CD4-positive, CD25-positive, alpha-beta regulatory T cell (primary cell): Measurements from ENCODE around the gene SH2D1A. TPM values are rescaled to one million over a fixed set of nuclear protein-coding genes. Genes with fewer than 3 reads are reported as not detected.
"Not testable (repeated sequence)": the region's sequence is repeated elsewhere in the genome, so short reads cannot be mapped to it uniquely, and the experiment has no call there.

Source experiments
- ATAC-seq, 2 donors: fragments of 150-1000 bp; cut with Tn5 transposase; one replicate each; pipeline ENCODE4 v1.10.0; 2021; ENCODE audit warnings: low read depth in 2 of 2, moderate number of reproducible peaks in 2 of 2, moderate library complexity in 1 of 2
- DNase-seq, 3 donors: peaks; one replicate each; pipeline versions ENCODE4 v3.0.0 to v3.0.0-alpha.2; 2012 to 2022; ENCODE audit warnings: mixed read lengths in 1 of 3
- H3K27ac ChIP-seq: one replicate; pipeline ENCODE4 v1.7.0; 2013; ENCODE audit warnings: mild to moderate bottlenecking, low read length; ENCODE audit not compliant: insufficient read depth, poor library complexity, severe bottlenecking
- H3K27me3 ChIP-seq: one replicate; pipeline ENCODE4 v1.7.0; 2013; ENCODE audit warnings: low read length; ENCODE audit not compliant: control insufficient read depth, insufficient read depth
- H3K36me3 ChIP-seq: one replicate; pipeline ENCODE4 v1.7.0; 2013; ENCODE audit warnings: mild to moderate bottlenecking, low read length, moderate library complexity; ENCODE audit not compliant: control insufficient read depth, insufficient read depth
- H3K4me1 ChIP-seq: 2 replicates; pipeline ENCODE4 v1.7.0; 2013; ENCODE audit warnings: mild to moderate bottlenecking, low read length; ENCODE audit not compliant: insufficient read depth, control insufficient read depth, poor library complexity, severe bottlenecking
- H3K4me3 ChIP-seq: one replicate; pipeline ENCODE4 v1.7.0; 2013; ENCODE audit warnings: low read depth, mild to moderate bottlenecking, low read length, moderate library complexity
- H3K9me3 ChIP-seq, 2 experiments: 1 replicate in 1 of 2; 2 replicates in 1 of 2; pipeline ENCODE4 v1.7.0; 2013; ENCODE audit warnings: low read length in 2 of 2, mild to moderate bottlenecking in 1 of 2, moderate library complexity in 1 of 2; ENCODE audit not compliant: control insufficient read depth in 2 of 2
- H3K27ac Mint-ChIP-seq, 3 donors: one replicate each; pipeline ENCODE4 v1.8.0; 2020 to 2022; ENCODE audit warnings: mild to moderate bottlenecking in 3 of 3, mixed read lengths in 3 of 3, moderate library complexity in 2 of 3
- H3K27me3 Mint-ChIP-seq: one replicate; pipeline ENCODE4 v1.8.0; 2022; ENCODE audit warnings: mild to moderate bottlenecking, mixed read lengths
- H3K36me3 Mint-ChIP-seq: one replicate; pipeline ENCODE4 v1.8.0; 2020; ENCODE audit warnings: mixed read lengths
- H3K4me1 Mint-ChIP-seq, 4 donors: one replicate each; pipeline ENCODE4 v1.8.0; 2020 to 2022; ENCODE audit warnings: mixed read lengths in 4 of 4, mild to moderate bottlenecking in 1 of 4
- H3K4me3 Mint-ChIP-seq, 4 donors: one replicate each; pipeline ENCODE4 v1.8.0; 2020 to 2022; ENCODE audit warnings: mild to moderate bottlenecking in 4 of 4, mixed read lengths in 4 of 4, moderate library complexity in 3 of 4
- H3K9me3 Mint-ChIP-seq, 7 donors: one replicate each; pipeline ENCODE4 v1.8.0; 2020 to 2022; ENCODE audit warnings: mixed read lengths in 7 of 7, mild to moderate bottlenecking in 3 of 7, moderate library complexity in 2 of 7
- polyA plus RNA-seq, 4 donors: library from polyadenylated mRNA; unstranded; fragments of 300-500 nt; fragmentation: Illumina TruSeq; gene quantifications; one replicate each; pipeline ENCODE4 v1.2.3, GENCODE V29; 2021
- total RNA-seq: library from RNA; stranded (reverse); gene quantifications from one replicate; pipeline ENCODE4 v1.2.3, GENCODE V29; 2022

Gene SH2D1A
- total RNA-seq: 42.7 TPM
- polyA plus RNA-seq: 100 to 1,000 TPM in 1 of 4 donors, 10 to 100 TPM in 3; 69.1 to 128 (median 77.3) TPM

DNA sequence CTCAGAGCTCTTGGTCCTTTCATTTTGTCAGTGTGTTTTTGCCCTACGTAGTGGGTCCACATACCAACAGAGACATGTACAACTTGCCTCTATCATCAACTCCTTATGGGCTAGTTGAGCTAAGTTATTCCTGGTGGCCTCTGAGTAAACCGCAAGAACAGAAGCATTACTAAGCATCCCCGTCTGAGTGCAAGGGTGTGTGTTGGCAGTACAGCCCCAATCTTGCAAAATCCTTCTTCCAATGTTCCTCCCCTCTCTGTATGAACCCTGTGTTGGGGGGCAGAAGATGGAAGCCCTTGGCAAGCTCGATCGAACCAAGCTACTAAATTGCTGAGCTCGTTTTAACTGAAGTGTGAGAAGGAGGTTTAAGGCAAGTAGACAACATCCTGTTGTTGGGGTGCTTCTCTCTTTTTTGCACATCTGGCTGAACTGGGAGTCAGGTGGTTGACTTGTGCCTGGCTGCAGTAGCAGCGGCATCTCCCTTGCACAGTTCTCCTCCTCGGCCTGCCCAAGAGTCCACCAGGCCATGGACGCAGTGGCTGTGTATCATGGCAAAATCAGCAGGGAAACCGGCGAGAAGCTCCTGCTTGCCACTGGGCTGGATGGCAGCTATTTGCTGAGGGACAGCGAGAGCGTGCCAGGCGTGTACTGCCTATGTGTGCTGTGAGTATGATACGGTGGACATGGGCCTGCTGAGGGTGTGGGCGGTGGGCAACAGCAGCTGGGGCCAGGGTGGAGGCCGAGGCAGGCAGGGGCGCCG is at the start of gene SH2D1A:
Gene SH2D1A, plus strand, starts transcription at position 447 of the 760 bp plus-strand sequence. Its CDS starts 80 bp downstream, at position 527.
- Mint-ChIP-seq H3K27ac (peak within 1 kb of the TSS; percentile 75 to 96 (median 89)), H3K9me3 (no peaks in the 10 kb centered on the region), H3K36me3 (no peaks in the 10 kb centered on the region), H3K4me3 (peak within 1 kb of the TSS; percentile 94 to 100 (median 98)), H3K4me1 (peaks cover 8 to 49% (median 33%) of the 10 kb centered on the region in 4 donors), H3K27me3 (no peaks in the 10 kb centered on the region)
- Histone ChIP-seq H3K36me3 (no peaks in the 10 kb centered on the region), H3K4me1 (peaks cover 39% of the 10 kb centered on the region), H3K27ac (peak within 1 kb of the TSS; percentile 68), H3K9me3 (no peaks in the 10 kb centered on the region), H3K27me3 (no peaks in the 10 kb centered on the region), H3K4me3 (peak within 1 kb of the TSS; percentile 92)
- DNase-seq: peak in 2 of 3 donors; percentile 50 to 78
- ATAC-seq: peak; percentile 56 to 75

DNA sequence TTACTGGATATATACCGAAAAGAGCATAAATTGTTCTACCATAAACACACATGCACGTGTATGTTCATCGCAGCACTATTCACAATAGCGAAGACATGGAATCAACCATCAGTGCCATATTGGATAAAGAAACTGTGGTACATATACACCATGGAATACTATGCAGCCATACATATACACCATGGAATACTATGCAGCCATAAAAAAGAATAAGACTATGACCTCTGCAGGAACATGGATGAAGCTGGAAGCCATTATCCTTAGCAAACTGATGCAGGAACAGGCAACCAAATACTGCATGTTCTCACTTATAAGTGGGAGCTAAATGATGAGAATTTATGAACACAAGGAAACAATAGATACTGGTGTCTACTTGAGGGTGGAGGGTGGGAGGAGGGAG is 47.0 kb upstream of the SH2D1A start:
- not testable (repeated sequence) for H3K36me3 ChIP-seq, H3K27ac Mint-ChIP-seq, H3K36me3 Mint-ChIP-seq, H3K27me3 ChIP-seq, H3K4me3 Mint-ChIP-seq, ATAC-seq, H3K9me3 ChIP-seq, DNase-seq, H3K9me3 Mint-ChIP-seq, H3K4me1 ChIP-seq, H3K4me3 ChIP-seq, H3K27ac ChIP-seq, H3K27me3 Mint-ChIP-seq
- peaks cover 3 to 12% (median 8%) of the 10 kb centered on the region in 4 donors for H3K4me1 Mint-ChIP-seq

DNA sequence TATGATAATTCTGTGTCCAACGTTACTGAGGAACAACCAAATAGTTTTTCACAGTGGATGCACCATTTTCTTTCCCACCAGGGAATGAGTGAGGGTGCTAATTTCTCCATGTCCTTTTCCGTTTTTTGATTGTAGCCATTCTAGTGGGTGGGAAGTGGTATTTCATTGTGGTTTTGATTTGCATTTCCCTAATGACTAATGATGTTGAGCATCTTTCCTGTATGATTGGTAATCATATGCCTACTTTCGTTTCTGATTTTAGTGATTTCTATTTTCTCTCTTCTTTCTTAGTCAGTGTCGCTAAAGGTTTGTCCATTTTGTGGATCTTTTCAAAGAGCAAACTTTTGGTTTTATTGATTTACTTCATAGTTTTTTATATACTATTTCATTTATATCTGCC is 46.0 kb upstream of the SH2D1A start:
- Histone ChIP-seq H3K27ac (no peak overlapping the region), H3K27me3 (no peaks in the 10 kb centered on the region), H3K36me3 (no peaks in the 10 kb centered on the region), H3K4me3 (peak overlapping the region; percentile 37), H3K9me3 (no peaks in the 10 kb centered on the region), H3K4me1 (peaks cover 3% of the 10 kb centered on the region)
- H3K27me3 Mint-ChIP-seq: no peaks in the 10 kb centered on the region
- H3K9me3 Mint-ChIP-seq: no peaks in the 10 kb centered on the region
- DNase-seq (peak in 2 of 3 donors; percentile 11 to 16), ATAC-seq (no peak)
- H3K4me3 Mint-ChIP-seq: peak overlapping the region in 1 of 4 donors; percentile 4
- H3K36me3 Mint-ChIP-seq: no peaks in the 10 kb centered on the region
- peak overlapping the region in 1 of 3 donors; percentile 11 for H3K27ac Mint-ChIP-seq
- H3K4me1 Mint-ChIP-seq: peaks cover 3 to 12% (median 8%) of the 10 kb centered on the region in 4 donors

DNA sequence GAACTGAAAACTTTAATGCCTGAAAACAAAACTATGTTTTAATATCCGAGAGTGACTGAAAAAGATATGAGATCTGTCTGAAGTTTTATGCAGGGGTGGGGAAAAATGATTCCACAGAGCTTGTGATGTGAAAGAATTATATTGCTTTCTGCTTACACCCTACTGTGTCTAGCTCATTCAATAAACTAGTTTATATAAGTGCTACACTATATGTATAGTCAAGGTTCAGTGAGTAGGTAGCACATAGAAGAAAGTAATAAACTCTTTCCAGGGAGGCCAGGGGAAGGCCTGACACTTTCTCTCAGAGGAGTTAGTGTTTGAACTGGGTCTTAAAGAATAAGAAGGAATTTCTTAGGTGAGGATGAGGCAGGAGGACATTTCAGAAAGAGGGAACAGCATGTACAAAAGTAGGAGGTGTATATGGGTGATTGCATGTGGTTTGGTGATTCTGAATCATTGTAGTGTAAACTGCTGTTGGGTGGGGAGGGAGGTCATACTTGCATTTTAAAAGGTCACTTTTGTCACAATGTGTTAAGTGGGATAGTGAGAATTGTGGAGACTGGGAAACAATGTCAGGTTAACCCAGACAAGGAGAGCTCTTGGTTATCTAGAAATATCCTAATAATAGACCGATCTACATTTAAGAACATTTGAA is 39.0 kb upstream of the SH2D1A start:
- no peaks in the 10 kb centered on the region for H3K4me1 ChIP-seq
- no peaks in the 10 kb centered on the region for H3K36me3 Mint-ChIP-seq
- H3K27ac ChIP-seq: no peak overlapping the region
- no peak for ATAC-seq
- H3K4me1 Mint-ChIP-seq: no peaks in the 10 kb centered on the region
- no peaks in the 10 kb centered on the region for H3K36me3 ChIP-seq
- H3K27ac Mint-ChIP-seq: no peak overlapping the region
- no peaks in the 10 kb centered on the region for H3K9me3 ChIP-seq
- no peaks in the 10 kb centered on the region for H3K27me3 ChIP-seq
- DNase-seq: no peak
- no peak overlapping the region for H3K4me3 Mint-ChIP-seq
- peaks cover 0 to 3% (median 0%) of the 10 kb centered on the region in 7 donors for H3K9me3 Mint-ChIP-seq
- no peak overlapping the region for H3K4me3 ChIP-seq
- no peaks in the 10 kb centered on the region for H3K27me3 Mint-ChIP-seq

DNA sequence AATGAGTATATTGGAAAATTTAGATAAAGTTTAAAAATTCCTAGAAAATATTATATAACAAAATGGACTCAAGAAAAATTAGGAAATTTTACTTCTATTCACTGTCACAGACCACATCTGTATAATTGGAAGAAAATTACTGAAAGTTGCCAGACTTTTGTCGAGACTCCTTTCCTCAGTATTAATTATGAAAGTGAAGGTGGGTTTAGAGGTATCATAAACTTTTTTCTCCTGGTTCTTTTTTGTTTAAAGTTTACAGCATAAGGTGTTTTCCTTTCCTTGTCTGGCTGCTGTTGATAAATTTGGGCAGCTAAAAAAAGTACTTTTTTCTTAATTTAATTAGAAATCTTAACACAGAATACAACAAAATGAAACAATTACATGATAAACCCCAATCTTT is 20.6 kb upstream of the SH2D1A start:
- Mint-ChIP-seq H3K4me1 (peaks cover 0 to 12% (median 8%) of the 10 kb centered on the region in 4 donors), H3K9me3 (no peaks in the 10 kb centered on the region), H3K27me3 (no peaks in the 10 kb centered on the region), H3K4me3 (peak overlapping the region in 1 of 4 donors; percentile 27), H3K27ac (no peak overlapping the region), H3K36me3 (no peaks in the 10 kb centered on the region)
- Histone ChIP-seq H3K4me1 (no peaks in the 10 kb centered on the region), H3K36me3 (no peaks in the 10 kb centered on the region), H3K27me3 (no peaks in the 10 kb centered on the region), H3K9me3 (no peaks in the 10 kb centered on the region), H3K27ac (no peak overlapping the region), H3K4me3 (no peak overlapping the region)
- ATAC-seq: no peak
- DNase-seq: no peak

DNA sequence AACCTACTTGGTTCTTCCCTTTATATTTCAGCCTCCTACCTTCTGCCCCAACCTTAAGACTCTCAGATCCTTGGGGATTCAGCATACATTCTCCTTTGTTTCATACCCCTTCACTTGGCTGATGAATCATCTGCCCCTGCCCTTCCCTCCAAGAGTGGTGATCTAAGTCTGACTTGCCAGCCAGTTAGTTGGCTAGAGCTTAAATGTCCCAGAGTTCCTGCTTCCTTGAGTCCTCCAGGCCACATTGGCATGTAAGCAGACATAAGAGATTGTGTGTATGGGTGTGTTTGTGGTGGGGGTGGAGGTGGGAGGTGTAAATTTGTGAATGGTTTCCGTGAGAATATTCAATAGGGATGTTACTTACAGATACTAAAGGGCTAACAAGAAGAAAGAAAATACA is 17.6 kb upstream of the SH2D1A start:
- Histone ChIP-seq H3K36me3 (no peaks in the 10 kb centered on the region), H3K9me3 (no peaks in the 10 kb centered on the region), H3K4me1 (no peaks in the 10 kb centered on the region), H3K27me3 (no peaks in the 10 kb centered on the region), H3K4me3 (no peak overlapping the region), H3K27ac (no peak overlapping the region)
- ATAC-seq (no peak), DNase-seq (no peak)
- H3K36me3 Mint-ChIP-seq: no peaks in the 10 kb centered on the region
- H3K27ac Mint-ChIP-seq: peak overlapping the region in 1 of 3 donors; percentile 16
- H3K9me3 Mint-ChIP-seq: no peaks in the 10 kb centered on the region
- no peaks in the 10 kb centered on the region for H3K27me3 Mint-ChIP-seq
- no peak overlapping the region for H3K4me3 Mint-ChIP-seq
- H3K4me1 Mint-ChIP-seq: peaks cover 0 to 16% (median 11%) of the 10 kb centered on the region in 4 donors

DNA sequence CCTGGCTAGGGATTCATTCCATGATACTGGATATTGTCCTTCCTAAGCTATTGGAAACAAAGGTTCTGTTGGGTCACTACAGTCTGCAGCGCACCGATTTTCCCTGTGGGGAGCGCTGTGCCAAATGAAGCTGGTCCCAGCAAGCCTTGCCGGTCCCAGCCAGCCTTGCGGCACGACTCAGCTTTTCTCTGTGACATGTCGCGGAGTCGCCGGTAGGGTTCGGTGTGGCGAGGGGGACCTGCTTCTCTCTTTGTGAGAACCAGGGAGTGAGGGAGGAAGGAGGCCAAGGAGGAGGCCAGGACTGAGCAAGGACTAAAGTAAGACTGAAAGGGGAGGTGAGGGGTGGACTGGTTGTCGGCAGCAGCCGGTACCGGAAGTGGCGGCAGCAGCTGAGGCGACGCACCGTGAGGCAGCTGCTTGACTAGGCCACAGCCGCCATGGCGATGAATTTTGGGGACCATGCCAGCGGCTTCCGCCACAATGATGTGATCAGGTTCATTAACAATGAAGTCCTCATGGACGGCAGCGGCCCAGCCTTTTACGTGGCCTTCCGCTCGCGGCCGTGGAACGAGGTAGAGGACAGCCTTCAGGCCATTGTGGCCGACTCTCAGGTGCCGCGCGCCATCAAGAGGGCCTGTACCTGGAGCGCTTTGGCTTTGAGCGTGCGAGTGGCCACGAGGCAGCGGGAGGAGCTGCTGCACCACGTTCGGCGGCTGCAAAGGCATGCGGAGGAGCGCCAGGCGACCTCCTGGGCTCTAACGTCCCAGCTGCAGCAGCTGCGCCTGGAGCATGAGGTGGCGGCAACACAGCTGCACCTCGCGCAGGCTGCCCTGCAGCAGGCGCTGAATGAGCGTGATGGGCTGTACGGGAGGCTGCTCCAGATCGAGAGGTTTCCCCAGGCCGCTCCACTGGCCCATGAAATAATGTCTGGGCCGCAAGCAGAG is 13.6 kb upstream of the SH2D1A start, which contains the start of gene TEX13D:
Gene TEX13D, plus strand, starts transcription at position 180 of the 944 bp plus-strand sequence. Its CDS starts 258 bp downstream, at position 438.
- no peaks in the 10 kb centered on the region for H3K36me3 ChIP-seq
- H3K36me3 Mint-ChIP-seq: no peaks in the 10 kb centered on the region
- H3K27me3 ChIP-seq: no peaks in the 10 kb centered on the region
- no peak within 1 kb of the TSS for H3K4me3 Mint-ChIP-seq
- ATAC-seq: no peak
- H3K9me3 ChIP-seq: no peaks in the 10 kb centered on the region
- no peaks in the 10 kb centered on the region for H3K4me1 ChIP-seq
- no peaks in the 10 kb centered on the region for H3K9me3 Mint-ChIP-seq
- no peaks in the 10 kb centered on the region for H3K27me3 Mint-ChIP-seq
- H3K4me1 Mint-ChIP-seq: peaks cover 0 to 23% (median 12%) of the 10 kb centered on the region in 4 donors
- no peak for DNase-seq
- H3K27ac ChIP-seq: no peak within 1 kb of the TSS
- H3K4me3 ChIP-seq: no peak within 1 kb of the TSS
- H3K27ac Mint-ChIP-seq: peak within 1 kb of the TSS in 1 of 3 donors; percentile 73
